HepG2 (cell line): ENCODE measurements around the gene ZNF607. TPM values are rescaled to one million over a fixed set of nuclear protein-coding genes. Genes with fewer than 3 reads are reported as not detected.

Experiments
- AGO1 ChIP-seq: fragments of 200-400 bp; formaldehyde crosslinking; IDR thresholded peaks from 2 replicates; pipeline ENCODE4 v1.6.1; 2017; ENCODE audit warnings: mild to moderate bottlenecking, low read depth, low read length, moderate library complexity; ENCODE audit not compliant: poor library complexity, severe bottlenecking
- BORCS8-MEF2B ChIP-seq: sonication (generic); formaldehyde crosslinking; IDR thresholded peaks from 2 replicates; pipeline ENCODE4 v1.8.0; 2022; ENCODE audit warnings: mild to moderate bottlenecking, missing genetic modification reagents
- BRCA1 ChIP-seq: sonication (generic); formaldehyde crosslinking; IDR thresholded peaks from 2 replicates; pipeline ENCODE4 v1.4.0; 2020; ENCODE audit warnings: missing genetic modification reagents
- DNMT3B ChIP-seq: conservative IDR thresholded peaks from 2 replicates; pipeline ENCODE4 v1.6.1; 2016; ENCODE audit warnings: missing biosample characterization, control low read depth
- HNF4G ChIP-seq, 2 experiments: sonication (generic) in 1 of 2; formaldehyde crosslinking in 1 of 2; IDR thresholded peaks; 2 replicates each; pipeline versions ENCODE4 v1.4.0 to v1.6.1; 2011 to 2020; ENCODE audit warnings: borderline replicate concordance in 2 of 2, low read depth in 2 of 2, mild to moderate bottlenecking in 2 of 2, low read length in 1 of 2, missing genetic modification reagents in 1 of 2, moderate library complexity in 1 of 2
- MATR3 ChIP-seq: sonication (generic); formaldehyde crosslinking; IDR thresholded peaks from 2 replicates; pipeline ENCODE4 v1.4.0; 2020; ENCODE audit warnings: missing genetic modification reagents
- MTA1 ChIP-seq: sonication (generic); formaldehyde crosslinking; IDR thresholded peaks from 2 replicates; pipeline ENCODE4 v1.4.0; 2020; ENCODE audit warnings: missing genetic modification reagents, mild to moderate bottlenecking, borderline replicate concordance
- MTF1 ChIP-seq: sonication (generic); formaldehyde crosslinking; IDR thresholded peaks from 2 replicates; pipeline ENCODE4 v1.5.0; 2020; ENCODE audit warnings: missing genetic modification reagents
- NFKB2 ChIP-seq: sonication (generic); formaldehyde crosslinking; IDR thresholded peaks from 2 replicates; pipeline ENCODE4 v1.4.0; 2020; ENCODE audit warnings: missing genetic modification reagents, borderline replicate concordance
- NKX3-1 ChIP-seq: sonication (generic); formaldehyde crosslinking; IDR thresholded peaks from 2 replicates; pipeline ENCODE4 v1.5.0; 2020; ENCODE audit warnings: missing genetic modification reagents
- PAWR ChIP-seq: sonication (generic); formaldehyde crosslinking; IDR thresholded peaks from 2 replicates; pipeline ENCODE4 v1.4.0; 2020; ENCODE audit warnings: missing genetic modification reagents, mild to moderate bottlenecking, borderline replicate concordance
- PBX3 ChIP-seq: sonication (generic); formaldehyde crosslinking; IDR thresholded peaks from 2 replicates; pipeline ENCODE4 v1.8.1; 2023; ENCODE audit warnings: missing genetic modification reagents, inconsistent platforms, borderline replicate concordance
- RFX1 ChIP-seq: fragments of 450-650 bp; IDR thresholded peaks from 2 replicates; pipeline ENCODE4 v1.6.1; 2017
- SOX13 ChIP-seq, 3 experiments: fragments of 450-650 bp in 1 of 3; sonication (generic) in 1 of 3; formaldehyde crosslinking in 1 of 3; IDR thresholded peaks in 2 of 3; conservative IDR thresholded peaks in 1 of 3; 2 replicates each; pipeline versions ENCODE4 v1.5.0 to v1.6.1; 2016 to 2020; ENCODE audit warnings: antibody characterized with exemption in 1 of 3, mild to moderate bottlenecking in 1 of 3, missing compliant biosample characterization in 1 of 3, missing genetic modification reagents in 1 of 3, moderate library complexity in 1 of 3
- TRAFD1 ChIP-seq: sonication (generic); formaldehyde crosslinking; IDR thresholded peaks from 2 replicates; pipeline ENCODE4 v1.5.1; 2020; ENCODE audit warnings: missing genetic modification reagents, mild to moderate bottlenecking, borderline replicate concordance
- ZFX ChIP-seq: sonication (generic); formaldehyde crosslinking; IDR thresholded peaks from 2 replicates; pipeline ENCODE4 v1.4.0; 2020; ENCODE audit warnings: mild to moderate bottlenecking, low read depth, missing genetic modification reagents, moderate library complexity
- ZIK1 ChIP-seq: sonication (generic); formaldehyde crosslinking; IDR thresholded peaks from 2 replicates; pipeline ENCODE4 v1.5.0; 2020; ENCODE audit warnings: mild to moderate bottlenecking, low read depth, missing genetic modification reagents, borderline replicate concordance
- ZNF17 ChIP-seq: sonication (generic); formaldehyde crosslinking; IDR thresholded peaks from 2 replicates; pipeline ENCODE4 v1.5.0; 2020; ENCODE audit warnings: mild to moderate bottlenecking, missing genetic modification reagents
- ZNF276 ChIP-seq: sonication (generic); formaldehyde crosslinking; IDR thresholded peaks from 2 replicates; pipeline ENCODE4 v1.4.0; 2020; ENCODE audit warnings: mild to moderate bottlenecking, low read depth, missing genetic modification reagents
- ZNF33A ChIP-seq: sonication (generic); formaldehyde crosslinking; IDR thresholded peaks from 2 replicates; pipeline ENCODE4 v1.5.1; 2020; ENCODE audit warnings: missing genetic modification reagents, mild to moderate bottlenecking, moderate library complexity, borderline replicate concordance
- polyA plus RNA-seq, 8 experiments: library from polyadenylated mRNA; depleted of rRNA in 3 of 8; stranded (reverse) in 7 of 8; unstranded in 1 of 8; fragments of >200 nt; fragmentation: Illumina TruSeq in 4 of 8; extraction: Trizol in 4 of 8; gene quantifications; 2 replicates each; pipeline versions ENCODE4 v1.2.1 to v1.2.3, GENCODE V29; 2011 to 2016; ENCODE audit warnings: low read depth in 4 of 8, missing spikeins in 1 of 8, mixed read lengths in 1 of 8; ENCODE audit not compliant: insufficient read depth in 1 of 8
- total RNA-seq, 5 experiments: library from RNA; depleted of rRNA; stranded (reverse); fragments of >200 nt; fragmentation: Illumina TruSeq; extraction: Trizol; gene quantifications; 2 replicates each; pipeline ENCODE4 v1.2.3, GENCODE V29; 2016; ENCODE audit warnings: low read depth in 1 of 5
- TF ChIP-seq, protein P1 (sequence below): sonication (generic); formaldehyde crosslinking; IDR thresholded peaks from 2 replicates; pipeline ENCODE4 v1.8.1; 2023; ENCODE audit warnings: mild to moderate bottlenecking, missing genetic modification reagents

The ZNF607 gene
- total and polyA plus RNA-seq, 2 of the 13 experiments (the other 11 are each of a cell fraction or from before 2014, with no cell fraction given), result 3.8 to 8.3 TPM

DNA sequence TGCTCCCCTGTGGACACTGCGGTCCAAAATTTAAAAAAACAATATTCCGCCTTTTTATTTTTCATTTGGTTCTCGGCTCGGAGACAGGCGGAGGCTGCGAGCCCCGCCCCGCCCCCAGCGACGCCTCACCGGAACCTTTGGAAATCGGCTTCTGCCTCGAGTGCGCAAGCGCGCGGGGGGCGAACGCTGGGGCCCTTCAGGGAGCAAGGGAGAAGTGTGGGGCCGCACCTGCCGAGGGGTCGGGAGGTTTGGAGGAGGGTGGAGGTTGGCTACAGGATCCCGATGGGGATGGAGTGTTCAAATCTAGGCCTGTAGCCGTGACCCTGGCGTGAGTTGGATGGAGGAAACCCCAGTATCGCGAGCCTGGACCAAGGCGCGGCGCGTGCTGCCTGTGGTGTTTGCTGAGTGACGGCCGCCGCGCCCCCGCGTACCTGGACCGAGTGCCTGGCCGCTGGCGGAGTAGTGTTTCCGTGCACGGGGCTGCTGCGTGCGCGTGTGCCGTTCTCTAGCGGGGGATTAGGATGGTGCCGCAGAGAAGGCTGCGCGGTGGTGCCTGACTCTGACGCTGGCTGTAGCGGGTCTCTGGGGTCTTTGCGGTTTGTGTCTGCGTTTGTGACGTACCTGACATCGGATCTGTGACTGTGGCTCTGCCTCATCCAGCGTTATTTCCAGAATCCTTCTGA lies 63.7 kb downstream of the ZNF607 start (continued):
- TF ChIP-seq, protein P1, sequence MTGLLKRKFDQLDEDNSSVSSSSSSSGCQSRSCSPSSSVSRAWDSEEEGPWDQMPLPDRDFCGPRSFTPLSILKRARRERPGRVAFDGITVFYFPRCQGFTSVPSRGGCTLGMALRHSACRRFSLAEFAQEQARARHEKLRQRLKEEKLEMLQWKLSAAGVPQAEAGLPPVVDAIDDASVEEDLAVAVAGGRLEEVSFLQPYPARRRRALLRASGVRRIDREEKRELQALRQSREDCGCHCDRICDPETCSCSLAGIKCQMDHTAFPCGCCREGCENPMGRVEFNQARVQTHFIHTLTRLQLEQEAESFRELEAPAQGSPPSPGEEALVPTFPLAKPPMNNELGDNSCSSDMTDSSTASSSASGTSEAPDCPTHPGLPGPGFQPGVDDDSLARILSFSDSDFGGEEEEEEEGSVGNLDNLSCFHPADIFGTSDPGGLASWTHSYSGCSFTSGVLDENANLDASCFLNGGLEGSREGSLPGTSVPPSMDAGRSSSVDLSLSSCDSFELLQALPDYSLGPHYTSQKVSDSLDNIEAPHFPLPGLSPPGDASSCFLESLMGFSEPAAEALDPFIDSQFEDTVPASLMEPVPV (CRISPR knock-in tag), result peak; percentile 48; the same call in 1 of the 2 replicates
- TF ChIP-seq PAWR (CRISPR knock-in tag) (no peak), MATR3 (CRISPR knock-in tag) (no peak), ZNF276 (CRISPR knock-in tag) (peak; percentile 22; the same call in 1 of the 2 replicates), RFX1 (no peak), HNF4G (IDR thresholded peaks at IDR 0.05; ENCODE audit: borderline replicate concordance, low read depth, low read length) (no peak), HNF4G (CRISPR knock-in tag; IDR thresholded peaks at IDR 0.05; ENCODE audit: borderline replicate concordance, low read depth) (peak; percentile 41), BORCS8-MEF2B (CRISPR knock-in tag) (peak; percentile 34; the same call in 1 of the 2 replicates), AGO1 (peak; percentile 58), ZNF33A (CRISPR knock-in tag) (0 out of 2 replicates have a peak, but pooled peaks have one; percentile 64), MTA1 (CRISPR knock-in tag) (0 out of 2 replicates have a peak, but pooled peaks have one; percentile 70), PBX3 (CRISPR knock-in tag) (no peak), ZIK1 (CRISPR knock-in tag) (peak; percentile 69), ZNF17 (CRISPR knock-in tag) (no peak), MTF1 (CRISPR knock-in tag) (no peak), BRCA1 (CRISPR knock-in tag) (0 out of 2 replicates have a peak, but pooled peaks have one; percentile 52), NKX3-1 (CRISPR knock-in tag) (peak; percentile 40; the same call in 1 of the 2 replicates), ZFX (CRISPR knock-in tag) (peak; percentile 43; the same call in 1 of the 2 replicates), NFKB2 (CRISPR knock-in tag) (peak; percentile 79; the same call in 1 of the 2 replicates), SOX13 (IDR thresholded peaks at IDR 0.05) (0 out of 2 replicates have a peak, but pooled peaks have one; percentile 50), SOX13 (CRISPR knock-in tag; conservative IDR thresholded peaks at IDR 0.05 in 1 of 2, IDR thresholded peaks at IDR 0.05 in 1 of 2) (peak in 1 of 2 experiments; percentile 40; a peak in 1 of 4 replicates), TRAFD1 (CRISPR knock-in tag) (no peak), DNMT3B (CRISPR knock-in tag) (peak; percentile 72; the same call in 1 of the 2 replicates)
